CD4-positive, alpha-beta T cell (primary cell): Measurements from ENCODE around the gene FOXN1. TPM values are rescaled to one million over a fixed set of nuclear protein-coding genes. Genes with fewer than 3 reads are reported as not detected.

Source experiments
- ATAC-seq: fragments of 200-7000 bp; cut with Tn5 transposase; one replicate; pipeline ENCODE4 v1.10.0; 2022; ENCODE audit warnings: mild to moderate bottlenecking; ENCODE audit not compliant: poor library complexity
- CTCF ChIA-PET: fragments of 350-600 bp; sonication (Branson Sonifier 250); formaldehyde crosslinking; loops from one replicate; lab custom pipeline; 2021; ENCODE audit warnings: antibody characterized with exemption, inconsistent platforms; lab: Charles Lee
- POLR2A ChIA-PET: fragments of 350-600 bp; sonication (Branson Sonifier 250); formaldehyde crosslinking; loops from one replicate; lab custom pipeline; 2021; ENCODE audit warnings: antibody characterized with exemption, inconsistent platforms; lab: Charles Lee
- DNase-seq, 14 experiments: peaks; one replicate each; pipeline ENCODE4 v3.0.0-alpha.2; 2013 to 2020; ENCODE audit warnings: mixed read lengths in 2 of 14
- H3K27ac ChIP-seq, 2 donors: one replicate each; pipeline versions ENCODE4 v1.5.1 to v1.7.0; 2013; ENCODE audit warnings: low read length in 2 of 2, low read depth in 1 of 2, mild to moderate bottlenecking in 1 of 2
- H3K27me3 ChIP-seq, 2 experiments: 1 replicate in 1 of 2; 2 replicates in 1 of 2; pipeline versions ENCODE4 v1.6.1 to v1.7.0; 2013; ENCODE audit warnings: low read length in 2 of 2, control low read depth in 1 of 2, mild to moderate bottlenecking in 1 of 2, moderate library complexity in 1 of 2; ENCODE audit not compliant: insufficient read depth in 2 of 2, control insufficient read depth in 1 of 2
- H3K36me3 ChIP-seq: one replicate; pipeline ENCODE4 v1.6.1; 2013; ENCODE audit warnings: low read length, control low read depth; ENCODE audit not compliant: insufficient read depth
- H3K4me1 ChIP-seq: one replicate; pipeline ENCODE4 v1.6.1; 2013; ENCODE audit warnings: low read length, control low read depth; ENCODE audit not compliant: insufficient read depth
- H3K4me3 ChIP-seq: one replicate; pipeline ENCODE4 v1.5.1; 2013; ENCODE audit warnings: mild to moderate bottlenecking, low read length, moderate library complexity
- H3K9me3 ChIP-seq, 2 experiments: 1 replicate in 1 of 2; 2 replicates in 1 of 2; pipeline versions ENCODE4 v1.6.1 to v1.7.0; 2013; ENCODE audit warnings: low read length in 2 of 2, mild to moderate bottlenecking in 2 of 2, control low read depth in 1 of 2, moderate library complexity in 1 of 2; ENCODE audit not compliant: control insufficient read depth in 1 of 2, insufficient read depth in 1 of 2
- H3K27ac Mint-ChIP-seq: one replicate; pipeline ENCODE4 v1.8.0; 2020; ENCODE audit warnings: mixed read lengths
- H3K27me3 Mint-ChIP-seq: one replicate; pipeline ENCODE4 v1.8.0; 2021; ENCODE audit warnings: mixed read lengths
- H3K36me3 Mint-ChIP-seq: one replicate; pipeline ENCODE4 v1.8.0; 2021; ENCODE audit warnings: low read depth, mixed read lengths
- H3K4me1 Mint-ChIP-seq: one replicate; pipeline ENCODE4 v1.8.0; 2021; ENCODE audit warnings: low read depth, mixed read lengths
- H3K4me3 Mint-ChIP-seq: one replicate; pipeline ENCODE4 v1.8.0; 2020; ENCODE audit warnings: mild to moderate bottlenecking, mixed read lengths
- H3K9me3 Mint-ChIP-seq: one replicate; pipeline ENCODE4 v1.8.0; 2020; ENCODE audit warnings: mixed read lengths
- CTCF ChIP-seq: fragments of 200-600 bp; IDR thresholded peaks from one replicate; pipeline ENCODE4 v1.8.0; 2022; ENCODE audit warnings: antibody characterized with exemption, mild to moderate bottlenecking
- intact Hi-C, 2 experiments: fragments of 100-400 bp; cut with DNase I in 1 of 2; cut with micrococcal nuclease in 1 of 2; formaldehyde crosslinking; loops; one replicate each; pipeline versions ENCODE4 v1.15.1 to v1.9.0; 2023 to 2025; cut with DNase I, micrococcal nuclease
- total RNA-seq, 174 experiments: library from RNA in 2 of 174; stranded (reverse) in 2 of 174; gene quantifications; one replicate each; pipeline ENCODE4 v1.2.3 and lab custom pipeline; 2021 to 2026

Gene FOXN1
- total RNA-seq, 2 experiments from 2014 or later, result not detected

DNA sequence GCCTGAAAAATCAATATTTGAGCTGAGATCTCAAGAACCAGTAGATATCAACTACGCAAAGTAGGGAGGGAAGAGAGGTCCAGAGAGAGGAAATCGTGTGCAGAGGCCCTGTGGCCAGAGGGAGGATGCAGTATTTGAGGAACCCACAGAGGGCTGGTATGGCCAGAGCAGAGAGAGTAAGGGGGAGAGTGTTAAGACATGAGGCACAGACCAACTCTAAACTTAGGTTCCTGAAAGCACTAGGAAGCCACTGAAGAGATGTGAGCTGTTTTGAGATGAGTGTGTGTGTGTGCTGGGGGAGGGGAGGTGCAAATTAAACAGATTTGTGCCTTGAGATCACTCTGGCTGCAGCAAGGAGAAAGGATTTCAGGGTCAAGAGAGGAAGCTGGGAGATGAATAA lies 21.9 kb upstream of the FOXN1 start:
- ChIA-PET CTCF (no interaction called here), POLR2A (no interaction called here)
- Histone ChIP-seq H3K36me3 (no peaks in the 10 kb centered on the region), H3K27ac (no peak overlapping the region), H3K4me1 (no peaks in the 10 kb centered on the region), H3K27me3 (no peaks in the 10 kb centered on the region), H3K4me3 (no peak overlapping the region), H3K9me3 (no peaks in the 10 kb centered on the region)
- Mint-ChIP-seq H3K9me3 (no peaks in the 10 kb centered on the region), H3K4me3 (no peak overlapping the region), H3K36me3 (no peaks in the 10 kb centered on the region), H3K27me3 (no peaks in the 10 kb centered on the region), H3K4me1 (no peaks in the 10 kb centered on the region), H3K27ac (no peak overlapping the region)
- DNase-seq, result no peak
- no peak for TF ChIP-seq CTCF
- no peak for ATAC-seq
- intact Hi-C loops, result no loop called here

DNA sequence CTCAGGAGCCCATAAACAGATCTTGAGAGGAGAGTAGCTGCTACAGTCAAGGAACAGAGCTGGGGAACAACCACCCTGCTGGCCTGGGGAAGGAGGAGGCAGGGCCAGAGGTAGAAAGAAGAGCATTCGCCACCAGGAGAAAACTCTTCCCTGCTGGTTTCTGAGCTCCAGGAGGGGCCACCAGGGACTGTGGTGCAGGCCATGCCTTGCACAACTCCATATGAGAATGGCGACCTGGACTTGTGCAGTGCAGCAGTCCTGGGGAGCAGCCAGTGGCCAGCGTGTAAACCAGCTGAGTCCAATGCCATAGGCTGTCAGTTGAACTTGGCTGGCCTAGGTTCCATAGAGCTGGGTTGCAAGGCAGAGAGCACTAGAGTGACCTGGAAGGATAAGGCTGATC lies 21.1 kb upstream of the FOXN1 start:
- ChIA-PET POLR2A (no interaction called here), CTCF (no interaction called here)
- no peak for ATAC-seq
- no peak overlapping the region for H3K4me3 ChIP-seq
- Mint-ChIP-seq H3K36me3 (no peaks in the 10 kb centered on the region), H3K4me3 (no peak overlapping the region), H3K4me1 (no peaks in the 10 kb centered on the region), H3K9me3 (no peaks in the 10 kb centered on the region), H3K27me3 (no peaks in the 10 kb centered on the region), H3K27ac (no peak overlapping the region)
- no peaks in the 10 kb centered on the region for H3K36me3 ChIP-seq
- TF ChIP-seq CTCF, result no peak
- H3K27me3 ChIP-seq, result no peaks in the 10 kb centered on the region
- no peak overlapping the region for H3K27ac ChIP-seq
- intact Hi-C loops, result no loop called here
- no peak for DNase-seq
- no peaks in the 10 kb centered on the region for H3K4me1 ChIP-seq
- no peaks in the 10 kb centered on the region for H3K9me3 ChIP-seq

- POLR2A ChIA-PET, result no interaction called here
- Histone ChIP-seq H3K27me3 (no peaks in the 10 kb centered on the region), H3K36me3 (no peaks in the 10 kb centered on the region), H3K9me3 (no peaks in the 10 kb centered on the region), H3K27ac (no peak overlapping the region), H3K4me3 (no peak overlapping the region), H3K4me1 (no peaks in the 10 kb centered on the region)
- Mint-ChIP-seq H3K4me3 (no peak overlapping the region), H3K27ac (no peak overlapping the region), H3K4me1 (no peaks in the 10 kb centered on the region), H3K27me3 (no peaks in the 10 kb centered on the region), H3K36me3 (no peaks in the 10 kb centered on the region), H3K9me3 (no peaks in the 10 kb centered on the region)
- no peak for TF ChIP-seq CTCF
- DNase-seq (no peak), ATAC-seq (no peak)
- CTCF ChIA-PET, result no interaction called here
- intact Hi-C loops, result no loop called here
These were observed 18.1 kb upstream of the FOXN1 start for GRCh38 chr17:28487881-28488532.
